Stomach (tissue), 4 donors: ENCODE results near the gene SYT15B.
"Not testable (repeated sequence)": the region's sequence is repeated elsewhere in the genome, so short reads cannot be mapped to it uniquely, and the experiment has no call there.

Experiments used
- CTCF ChIP-seq, 7 experiments: fragments of 450-650 bp in 4 of 7; fragments of 200-600 bp in 3 of 7; sonication (generic) in 3 of 7; IDR thresholded peaks; one replicate each; pipeline ENCODE4 v1.5.1; 2016 to 2019; ENCODE audit warnings: antibody characterized with exemption in 7 of 7, control low read depth in 2 of 7, mild to moderate bottlenecking in 1 of 7
- POLR2AphosphoS5 ChIP-seq, 3 donors: sonication (generic); formaldehyde crosslinking; IDR thresholded peaks; one replicate each; pipeline ENCODE4 v1.6.1; 2016; ENCODE audit warnings: antibody characterized with exemption in 3 of 3

GRCh38 chr10:47717011-47717769, 46.2 kb downstream of the SYT15B start:
- TF ChIP-seq CTCF, POLR2AphosphoS5 (IDR thresholded peaks at IDR 0.05): not testable (repeated sequence)
